ENCODE measurements around the gene ZEB2.
"Not testable (repeated sequence)": the region's sequence is repeated elsewhere in the genome, so short reads cannot be mapped to it uniquely, and the experiment has no call there.

DNA sequence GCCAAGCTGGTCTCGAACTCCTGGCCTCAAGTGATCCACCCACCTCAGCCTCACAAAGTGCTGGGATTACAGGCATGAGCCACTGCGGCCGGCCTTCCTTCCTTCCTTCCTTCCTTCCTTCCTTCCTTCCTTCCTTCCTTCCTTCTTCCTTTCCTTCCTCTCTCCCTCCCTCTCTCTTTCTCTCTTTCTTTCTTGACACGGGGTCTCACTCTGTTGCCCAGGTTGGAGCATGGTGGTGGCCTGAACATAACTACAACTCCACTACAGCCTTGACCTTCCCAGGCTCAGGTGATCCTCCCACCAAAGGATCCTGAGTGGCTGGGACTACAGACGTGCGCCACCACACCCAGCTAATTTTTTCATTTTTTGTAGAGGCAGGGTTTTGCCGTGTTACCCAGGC lies 155.7 kb downstream of the ZEB2 start:
- TF ChIP-seq, protein P1, sequence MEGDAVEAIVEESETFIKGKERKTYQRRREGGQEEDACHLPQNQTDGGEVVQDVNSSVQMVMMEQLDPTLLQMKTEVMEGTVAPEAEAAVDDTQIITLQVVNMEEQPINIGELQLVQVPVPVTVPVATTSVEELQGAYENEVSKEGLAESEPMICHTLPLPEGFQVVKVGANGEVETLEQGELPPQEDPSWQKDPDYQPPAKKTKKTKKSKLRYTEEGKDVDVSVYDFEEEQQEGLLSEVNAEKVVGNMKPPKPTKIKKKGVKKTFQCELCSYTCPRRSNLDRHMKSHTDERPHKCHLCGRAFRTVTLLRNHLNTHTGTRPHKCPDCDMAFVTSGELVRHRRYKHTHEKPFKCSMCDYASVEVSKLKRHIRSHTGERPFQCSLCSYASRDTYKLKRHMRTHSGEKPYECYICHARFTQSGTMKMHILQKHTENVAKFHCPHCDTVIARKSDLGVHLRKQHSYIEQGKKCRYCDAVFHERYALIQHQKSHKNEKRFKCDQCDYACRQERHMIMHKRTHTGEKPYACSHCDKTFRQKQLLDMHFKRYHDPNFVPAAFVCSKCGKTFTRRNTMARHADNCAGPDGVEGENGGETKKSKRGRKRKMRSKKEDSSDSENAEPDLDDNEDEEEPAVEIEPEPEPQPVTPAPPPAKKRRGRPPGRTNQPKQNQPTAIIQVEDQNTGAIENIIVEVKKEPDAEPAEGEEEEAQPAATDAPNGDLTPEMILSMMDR (IDR thresholded peaks at IDR 0.05), result not testable (repeated sequence)
- not testable (repeated sequence) for TF ChIP-seq POLR2A (IDR thresholded peaks at IDR 0.05)
